HG03571 (cell line): ENCODE measurements around the gene UBXN4.
"Not testable (repeated sequence)": the region's sequence is repeated elsewhere in the genome, so short reads cannot be mapped to it uniquely, and the experiment has no call there.

ENCODE experiments used
- ATAC-seq: cut with Tn5 transposase; IDR thresholded peaks from one replicate; pipeline ENCODE4 v1.9.1; 2021; ENCODE audit not compliant: unreplicated experiment

The UBXN4 gene

GRCh38 chr2:135802350-135802749, 60.7 kb downstream of the UBXN4 start:
- ATAC-seq, result no peak

GRCh38 chr2:135803278-135803677, 61.6 kb downstream of the UBXN4 start:
- no peak for ATAC-seq

GRCh38 chr2:135807874-135808273, 66.2 kb downstream of the UBXN4 start:
- ATAC-seq, result not testable (repeated sequence)

GRCh38 chr2:135812907-135813511, 71.4 kb downstream of the UBXN4 start:
- ATAC-seq, result no peak

- ATAC-seq, result no peak
Measured at GRCh38 chr2:135815269-135815668, 73.6 kb downstream of the UBXN4 start.

- no peak for ATAC-seq
Measured at GRCh38 chr2:135817466-135817865, 75.8 kb downstream of the UBXN4 start.

- no peak for ATAC-seq
Measured at GRCh38 chr2:135817951-135818350, 76.3 kb downstream of the UBXN4 start.

GRCh38 chr2:135818937-135819610, 77.4 kb downstream of the UBXN4 start:
- ATAC-seq, result no peak

- ATAC-seq, result peak; percentile 84
Measured at GRCh38 chr2:135820003-135820618, 78.5 kb downstream of the UBXN4 start.

- ATAC-seq, result no peak
Measured at GRCh38 chr2:135821190-135821589, 79.5 kb downstream of the UBXN4 start.

- ATAC-seq, result no peak
Measured at GRCh38 chr2:135822855-135823254, 81.2 kb downstream of the UBXN4 start.

GRCh38 chr2:135825131-135825530, 83.5 kb downstream of the UBXN4 start:
- ATAC-seq, result no peak

GRCh38 chr2:135825550-135826176, 84.0 kb downstream of the UBXN4 start:
- ATAC-seq, result no peak

GRCh38 chr2:135826544-135826943, 84.9 kb downstream of the UBXN4 start:
- no peak for ATAC-seq

- no peak for ATAC-seq
Measured at GRCh38 chr2:135829378-135830135, 87.9 kb downstream of the UBXN4 start.

- no peak for ATAC-seq
Measured at GRCh38 chr2:135831180-135831812, 89.6 kb downstream of the UBXN4 start.

GRCh38 chr2:135832891-135833290, 91.2 kb downstream of the UBXN4 start:
- no peak for ATAC-seq
